Upper lobe of left lung (tissue), 6 donors: ENCODE results near the gene RAB30. TPM values are rescaled to one million over a fixed set of nuclear protein-coding genes. Genes with fewer than 3 reads are reported as not detected.

Experiments used
- ATAC-seq, 2 donors: fragments of 200-7000 bp; cut with Tn5 transposase; one replicate each; pipeline ENCODE4 v1.9.1; 2022; ENCODE audit warnings: mild to moderate bottlenecking in 2 of 2, moderate library complexity in 2 of 2; ENCODE audit not compliant: low FRiP score in 2 of 2
- DNase-seq, 2 donors: peaks; one replicate each; pipeline ENCODE4 v3.0.0-alpha.2; 2019 to 2020
- H3K27ac ChIP-seq, 4 donors: fragments of 200-600 bp; sonication (generic); one replicate each; pipeline ENCODE4 v1.5.1; 2016 to 2019
- H3K27me3 ChIP-seq, 4 donors: fragments of 200-600 bp; sonication (generic); one replicate each; pipeline ENCODE4 v1.5.1; 2017 to 2019
- H3K36me3 ChIP-seq, 4 donors: fragments of 200-600 bp; sonication (generic); one replicate each; pipeline ENCODE4 v1.5.1; 2016 to 2019
- H3K4me1 ChIP-seq, 4 donors: fragments of 200-600 bp; sonication (generic); one replicate each; pipeline ENCODE4 v1.5.1; 2018 to 2019
- H3K4me3 ChIP-seq, 4 donors: fragments of 200-600 bp; sonication (generic); one replicate each; pipeline ENCODE4 v1.5.1; 2017 to 2019; ENCODE audit warnings: mild to moderate bottlenecking in 2 of 4, moderate library complexity in 1 of 4
- H3K9me3 ChIP-seq, 4 donors: fragments of 200-600 bp; sonication (generic); one replicate each; pipeline ENCODE4 v1.5.1; 2018 to 2019
- CTCF ChIP-seq, 6 experiments: fragments of 450-650 bp in 4 of 6; fragments of 200-600 bp in 2 of 6; sonication (generic) in 2 of 6; IDR thresholded peaks; one replicate each; pipeline ENCODE4 v1.5.1; 2016 to 2019; ENCODE audit warnings: antibody characterized with exemption in 6 of 6
- EP300 ChIP-seq, 4 donors: sonication (generic); formaldehyde crosslinking; IDR thresholded peaks; one replicate each; pipeline ENCODE4 v1.5.1; 2017; ENCODE audit warnings: antibody characterized with exemption in 4 of 4, control low read depth in 2 of 4
- POLR2A ChIP-seq, 4 donors: fragments of 450-650 bp; IDR thresholded peaks; one replicate each; pipeline ENCODE4 v1.5.1; 2016 to 2017; ENCODE audit warnings: antibody characterized with exemption in 4 of 4, mild to moderate bottlenecking in 2 of 4
- POLR2AphosphoS5 ChIP-seq, 2 donors: sonication (generic); formaldehyde crosslinking; IDR thresholded peaks; one replicate each; pipeline ENCODE4 v1.5.1; 2017; ENCODE audit warnings: antibody characterized with exemption in 2 of 2
- WGBS, 2 donors: methylation state at CpG; one replicate each; pipeline ENCODE4 v1.1.5; 2017 to 2018; 5-methylcytosine and 5-hydroxymethylcytosine counted together
- total RNA-seq, 6 donors: library from RNA; depleted of rRNA in 4 of 6; stranded (reverse); fragments of >200 nt in 4 of 6; gene quantifications; one replicate each; pipeline versions ENCODE4 v1.1.0 to v1.2.1, GENCODE V29; 2016 to 2021
- donor health status: DM: no; HTN: no; CAD: no; lungs with moderate emphysema.
- donor health status: DM: no; HTN: yes; CAD: no; lungs with severe emphysema.

Gene RAB30
- total RNA-seq, 6 donors from 2014 or later = 2.7 to 19.3 (median 9.6) TPM

GRCh38 chr11:82976786-82977185 lies 94.9 kb downstream of the RAB30 start:
- DNase-seq = no peak
- Histone ChIP-seq H3K27me3 (no peaks in the 10 kb centered on the region), H3K27ac (no peak overlapping the region), H3K9me3 (no peaks in the 10 kb centered on the region), H3K4me1 (peaks cover 0 to 3% (median 0%) of the 10 kb centered on the region in 4 donors), H3K4me3 (no peak overlapping the region), H3K36me3 (peaks cover 0 to 8% (median 3%) of the 10 kb centered on the region in 4 donors)
- ATAC-seq = no peak
- TF ChIP-seq EP300 (IDR thresholded peaks at IDR 0.05) (no peak), CTCF (IDR thresholded peaks at IDR 0.05) (no peak), POLR2AphosphoS5 (IDR thresholded peaks at IDR 0.05) (no peak), POLR2A (IDR thresholded peaks at IDR 0.05) (no peak)

GRCh38 chr11:82975882-82976281 lies 95.8 kb downstream of the RAB30 start:
- Histone ChIP-seq H3K4me1 (peaks cover 0 to 3% (median 0%) of the 10 kb centered on the region in 4 donors), H3K27me3 (no peaks in the 10 kb centered on the region), H3K27ac (no peak overlapping the region), H3K9me3 (no peaks in the 10 kb centered on the region), H3K36me3 (no peaks in the 10 kb centered on the region), H3K4me3 (no peak overlapping the region)
- TF ChIP-seq EP300 (IDR thresholded peaks at IDR 0.05) (no peak), POLR2AphosphoS5 (IDR thresholded peaks at IDR 0.05) (no peak), POLR2A (IDR thresholded peaks at IDR 0.05) (no peak), CTCF (IDR thresholded peaks at IDR 0.05) (no peak)
- DNase-seq = no peak
- ATAC-seq = no peak

- Histone ChIP-seq H3K4me1 (no peaks in the 10 kb centered on the region), H3K4me3 (no peak overlapping the region), H3K27me3 (no peaks in the 10 kb centered on the region), H3K36me3 (no peaks in the 10 kb centered on the region), H3K27ac (no peak overlapping the region), H3K9me3 (no peaks in the 10 kb centered on the region)
- no peak for DNase-seq
- TF ChIP-seq POLR2AphosphoS5 (IDR thresholded peaks at IDR 0.05) (no peak), EP300 (IDR thresholded peaks at IDR 0.05) (no peak), POLR2A (IDR thresholded peaks at IDR 0.05) (no peak), CTCF (IDR thresholded peaks at IDR 0.05) (no peak)
- ATAC-seq = no peak
- WGBS, 2 donors = 85 to 88% methylated on average over 2 of the region's 2 CpGs
Observed at GRCh38 chr11:82974851-82975250, 96.8 kb downstream of the RAB30 start.

- no peaks in the 10 kb centered on the region for H3K9me3 ChIP-seq
- 92 to 93% methylated on average over 2 of the region's 2 CpGs for WGBS, 2 donors
- ATAC-seq (no peak), DNase-seq (no peak)
- H3K4me1 ChIP-seq = no peaks in the 10 kb centered on the region
- no peaks in the 10 kb centered on the region for H3K36me3 ChIP-seq
- no peaks in the 10 kb centered on the region for H3K27me3 ChIP-seq
- H3K4me3 ChIP-seq = no peak overlapping the region
- TF ChIP-seq EP300 (IDR thresholded peaks at IDR 0.05) (no peak), CTCF (IDR thresholded peaks at IDR 0.05) (no peak), POLR2A (IDR thresholded peaks at IDR 0.05) (no peak), POLR2AphosphoS5 (IDR thresholded peaks at IDR 0.05) (no peak)
- no peak overlapping the region for H3K27ac ChIP-seq
Observed at GRCh38 chr11:82974135-82974534, 97.6 kb downstream of the RAB30 start.

GRCh38 chr11:82972103-82972502 lies 99.6 kb downstream of the RAB30 start:
- WGBS, 2 donors = 72 to 84% methylated on average over 1 of the region's 1 CpG
- TF ChIP-seq POLR2AphosphoS5 (IDR thresholded peaks at IDR 0.05) (no peak), CTCF (IDR thresholded peaks at IDR 0.05) (no peak), POLR2A (IDR thresholded peaks at IDR 0.05) (no peak), EP300 (IDR thresholded peaks at IDR 0.05) (no peak)

More at GRCh38 chr11:82972103-82972502, 99.6 kb downstream of the RAB30 start:
- Histone ChIP-seq H3K36me3 (no peaks in the 10 kb centered on the region), H3K4me3 (peak overlapping the region in 1 of 4 donors; percentile 9), H3K27ac (no peak overlapping the region), H3K9me3 (no peaks in the 10 kb centered on the region), H3K27me3 (no peaks in the 10 kb centered on the region), H3K4me1 (no peaks in the 10 kb centered on the region)
- DNase-seq (no peak), ATAC-seq (no peak)
